T-helper 9 cell (primary cell): ENCODE measurements around the gene DOLPP1.
"Not testable (repeated sequence)": the region's sequence is repeated elsewhere in the genome, so short reads cannot be mapped to it uniquely, and the experiment has no call there.

Experiments used
- DNase-seq: peaks from one replicate; pipeline ENCODE4 v3.0.0-alpha.2; 2020
- total RNA-seq, 2 donors: gene quantifications; one replicate each; lab custom pipeline; 2026; lab: John Stamatoyannopoulos, UW

Gene DOLPP1
- 14.7 to 18.9 reads per million in 2 donors for total RNA-seq

- DNase-seq, result peak; percentile 96
These were observed at the start of gene DOLPP1 for GRCh38 chr9:129080601-129081387. TSS of gene DOLPP1 (plus strand) at chr9:129081111. CDS start at chr9:129081132, 21 bp downstream.

- DNase-seq, result no peak
These were observed 49.4 kb upstream of the DOLPP1 start for GRCh38 chr9:129031514-129031913.

- DNase-seq, result no peak
These were observed 48.3 kb upstream of the DOLPP1 start for GRCh38 chr9:129032541-129033159.

GRCh38 chr9:129033216-129033615, 47.7 kb upstream of the DOLPP1 start:
- DNase-seq, result no peak

GRCh38 chr9:129035838-129036237, 45.1 kb upstream of the DOLPP1 start:
- not testable (repeated sequence) for DNase-seq

GRCh38 chr9:129036241-129036922, 44.5 kb upstream of the DOLPP1 start, which contains the start of gene MIGA2:
TSS of gene MIGA2 (plus strand) at chr9:129036626. CDS start at chr9:129040595, 3,969 bp downstream.
- DNase-seq, result peak; percentile 81

- no peak for DNase-seq
These were observed 43.8 kb upstream of the DOLPP1 start for GRCh38 chr9:129036923-129037766.

- DNase-seq, result no peak
These were observed 43.2 kb upstream of the DOLPP1 start for GRCh38 chr9:129037767-129038098.

GRCh38 chr9:129038109-129038852, 42.6 kb upstream of the DOLPP1 start:
- no peak for DNase-seq

- no peak for DNase-seq
These were observed 40.7 kb upstream of the DOLPP1 start for GRCh38 chr9:129040113-129040643.

GRCh38 chr9:129042016-129042415, 38.9 kb upstream of the DOLPP1 start:
- no peak for DNase-seq

GRCh38 chr9:129052592-129052991, 28.3 kb upstream of the DOLPP1 start:
- no peak for DNase-seq

- no peak for DNase-seq
These were observed 27.9 kb upstream of the DOLPP1 start for GRCh38 chr9:129053020-129053419.

GRCh38 chr9:129054163-129054851, 26.6 kb upstream of the DOLPP1 start:
- DNase-seq, result no peak

- no peak for DNase-seq
These were observed 21.7 kb upstream of the DOLPP1 start for GRCh38 chr9:129058965-129059795.

GRCh38 chr9:129059796-129060785, 20.8 kb upstream of the DOLPP1 start:
- no peak for DNase-seq

GRCh38 chr9:129060991-129061390, 19.9 kb upstream of the DOLPP1 start:
- DNase-seq, result no peak

- no peak for DNase-seq
These were observed 17.9 kb upstream of the DOLPP1 start for GRCh38 chr9:129063061-129063460.

- no peak for DNase-seq
These were observed 16.4 kb upstream of the DOLPP1 start for GRCh38 chr9:129064499-129064908.
